Measurements from ENCODE around the gene WIPF1.

Gene WIPF1

DNA sequence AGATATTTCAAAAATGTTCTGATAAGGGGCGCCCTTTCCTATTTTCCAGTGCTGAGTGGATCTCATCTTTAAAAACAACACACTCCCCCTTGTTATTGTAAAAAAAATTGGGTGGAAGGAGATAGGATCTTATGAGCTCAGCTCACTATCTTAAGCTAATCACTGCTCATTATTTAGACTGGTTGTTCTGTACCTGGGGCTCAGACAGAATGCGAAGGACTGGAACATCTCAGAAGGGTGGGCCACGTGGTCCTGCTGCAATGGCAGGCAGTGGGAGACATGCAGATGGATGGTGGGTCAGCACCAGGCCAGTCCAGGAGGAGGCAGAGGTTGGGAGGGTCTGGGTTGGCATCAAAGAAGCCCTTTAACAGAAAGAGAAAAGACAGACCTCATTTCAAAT lies 62.5 kb downstream of the WIPF1 start:
- Histone ChIP-seq H3K4me2 (ENCODE audit: low read depth, low read length) (no peak overlapping the region), H3K9ac (ENCODE audit: low read length) (no peak overlapping the region), H4K20me1 (ENCODE audit: insufficient read depth, low read length) (no peaks in the 10 kb centered on the region), H3K79me2 (ENCODE audit: low read length) (no peaks in the 10 kb centered on the region), H3K9me3 (replicated peaks; ENCODE audit: insufficient read depth, low read length) (no peaks in the 10 kb centered on the region), H3K36me3 (replicated peaks; ENCODE audit: insufficient read depth, low read length) (no peaks in the 10 kb centered on the region), H3K9me2 (replicated peaks; ENCODE audit: insufficient read depth, low read length) (no peaks in the 10 kb centered on the region), H2AFZ (ENCODE audit: low read length) (no peak overlapping the region), H3K4me3 (ENCODE audit: low read length) (no peak overlapping the region), H3K27me3 (replicated peaks; ENCODE audit: insufficient read depth, low read length) (0 out of 2 replicates have a peak, but pooled peaks cover 8% of the 10 kb centered on the region), H3F3A (ENCODE audit: insufficient read depth, low read length) (peaks cover 8% of the 10 kb centered on the region), H3K4me1 (ENCODE audit: low read length) (peaks cover 13% of the 10 kb centered on the region; the same call in 1 of the 2 replicates), H3K27ac (ENCODE audit: low read length) (no peak overlapping the region)
- TF ChIP-seq EZH2phosphoT487 (IDR thresholded peaks at IDR 0.05; ENCODE audit: low read length), result no peak
- TF ChIP-seq EZH2 (optimal IDR thresholded peaks at IDR 0.05; ENCODE audit: low read depth, low read length), result no peak
- TF ChIP-seq, protein P1, sequence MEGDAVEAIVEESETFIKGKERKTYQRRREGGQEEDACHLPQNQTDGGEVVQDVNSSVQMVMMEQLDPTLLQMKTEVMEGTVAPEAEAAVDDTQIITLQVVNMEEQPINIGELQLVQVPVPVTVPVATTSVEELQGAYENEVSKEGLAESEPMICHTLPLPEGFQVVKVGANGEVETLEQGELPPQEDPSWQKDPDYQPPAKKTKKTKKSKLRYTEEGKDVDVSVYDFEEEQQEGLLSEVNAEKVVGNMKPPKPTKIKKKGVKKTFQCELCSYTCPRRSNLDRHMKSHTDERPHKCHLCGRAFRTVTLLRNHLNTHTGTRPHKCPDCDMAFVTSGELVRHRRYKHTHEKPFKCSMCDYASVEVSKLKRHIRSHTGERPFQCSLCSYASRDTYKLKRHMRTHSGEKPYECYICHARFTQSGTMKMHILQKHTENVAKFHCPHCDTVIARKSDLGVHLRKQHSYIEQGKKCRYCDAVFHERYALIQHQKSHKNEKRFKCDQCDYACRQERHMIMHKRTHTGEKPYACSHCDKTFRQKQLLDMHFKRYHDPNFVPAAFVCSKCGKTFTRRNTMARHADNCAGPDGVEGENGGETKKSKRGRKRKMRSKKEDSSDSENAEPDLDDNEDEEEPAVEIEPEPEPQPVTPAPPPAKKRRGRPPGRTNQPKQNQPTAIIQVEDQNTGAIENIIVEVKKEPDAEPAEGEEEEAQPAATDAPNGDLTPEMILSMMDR (IDR thresholded peaks at IDR 0.05; ENCODE audit: low read length), result no peak
- DNase-seq, result no peak

DNA sequence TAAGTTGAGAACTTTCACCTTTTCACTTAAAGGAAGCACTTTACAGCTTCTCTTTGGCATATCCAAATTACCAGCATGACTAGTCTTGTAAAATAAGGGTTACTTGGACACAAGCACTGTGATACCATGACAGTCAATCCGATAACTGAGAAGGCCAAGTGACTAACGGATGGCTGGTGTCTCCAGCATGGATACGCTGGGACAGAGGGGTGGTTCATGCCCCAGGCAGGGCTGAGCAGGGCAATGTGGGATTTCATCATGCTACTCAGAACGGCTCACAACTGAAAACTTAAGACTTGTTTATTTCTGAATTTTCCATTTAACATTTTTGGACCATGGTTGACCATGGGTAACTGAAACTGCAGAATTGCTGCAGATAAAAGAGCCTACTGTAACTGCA lies 67.7 kb downstream of the WIPF1 start:
- no peaks in the 10 kb centered on the region for H3K4me1 ChIP-seq (ENCODE audit: low read length)
- H3K4me2 ChIP-seq (ENCODE audit: low read depth, low read length), result no peak overlapping the region
- no peak overlapping the region for H3K9ac ChIP-seq (ENCODE audit: low read length)
- TF ChIP-seq EZH2phosphoT487 (IDR thresholded peaks at IDR 0.05; ENCODE audit: low read length) (no peak), EZH2 (optimal IDR thresholded peaks at IDR 0.05; ENCODE audit: low read depth, low read length) (no peak)
- TF ChIP-seq, protein P1 (IDR thresholded peaks at IDR 0.05; ENCODE audit: low read length), result no peak
- no peak overlapping the region for H3K27ac ChIP-seq (ENCODE audit: low read length)
- H3K27me3 ChIP-seq (replicated peaks; ENCODE audit: insufficient read depth, low read length), result 0 out of 2 replicates have a peak, but pooled peaks cover under 1% of the 10 kb centered on the region
- no peaks in the 10 kb centered on the region for H3K9me3 ChIP-seq (replicated peaks; ENCODE audit: insufficient read depth, low read length)
- H4K20me1 ChIP-seq (ENCODE audit: insufficient read depth, low read length), result no peaks in the 10 kb centered on the region
- no peak overlapping the region for H2AFZ ChIP-seq (ENCODE audit: low read length)
- no peaks in the 10 kb centered on the region for H3K36me3 ChIP-seq (replicated peaks; ENCODE audit: insufficient read depth, low read length)
- no peaks in the 10 kb centered on the region for H3F3A ChIP-seq (ENCODE audit: insufficient read depth, low read length)
- DNase-seq, result no peak
- no peaks in the 10 kb centered on the region for H3K9me2 ChIP-seq (replicated peaks; ENCODE audit: insufficient read depth, low read length)
- H3K4me3 ChIP-seq (ENCODE audit: low read length), result no peak overlapping the region
- no peaks in the 10 kb centered on the region for H3K79me2 ChIP-seq (ENCODE audit: low read length)

DNA sequence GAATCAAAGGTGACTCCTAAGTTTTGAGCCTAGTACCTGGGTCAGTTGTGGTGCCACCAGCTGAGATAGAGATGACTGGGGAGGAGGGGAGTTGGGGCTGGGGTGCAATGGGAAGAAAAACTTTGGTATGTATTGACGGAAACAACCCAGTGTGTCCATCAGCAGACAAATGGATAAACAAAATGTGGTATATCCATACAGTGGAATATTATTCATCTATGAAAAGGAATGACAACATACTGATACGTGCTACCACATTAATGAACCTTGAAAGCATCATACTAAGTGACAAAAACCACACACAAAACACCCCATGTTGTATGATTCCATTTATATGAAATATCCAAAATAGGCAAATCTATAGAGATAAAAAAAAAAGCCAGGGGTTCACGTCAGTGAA lies 69.6 kb downstream of the WIPF1 start:
- no peak overlapping the region for H3K4me2 ChIP-seq (ENCODE audit: low read depth, low read length)
- no peaks in the 10 kb centered on the region for H3K27me3 ChIP-seq (replicated peaks; ENCODE audit: insufficient read depth, low read length)
- H3K9me3 ChIP-seq (replicated peaks; ENCODE audit: insufficient read depth, low read length), result no peaks in the 10 kb centered on the region
- no peak for TF ChIP-seq EZH2 (optimal IDR thresholded peaks at IDR 0.05; ENCODE audit: low read depth, low read length)
- TF ChIP-seq, protein P1 (IDR thresholded peaks at IDR 0.05; ENCODE audit: low read length), result no peak
- no peak for TF ChIP-seq EZH2phosphoT487 (IDR thresholded peaks at IDR 0.05; ENCODE audit: low read length)
- no peak overlapping the region for H3K27ac ChIP-seq (ENCODE audit: low read length)
- no peaks in the 10 kb centered on the region for H3K4me1 ChIP-seq (ENCODE audit: low read length)
- H3K9me2 ChIP-seq (replicated peaks; ENCODE audit: insufficient read depth, low read length), result no peaks in the 10 kb centered on the region
- H3K79me2 ChIP-seq (ENCODE audit: low read length), result no peaks in the 10 kb centered on the region
- H3K9ac ChIP-seq (ENCODE audit: low read length), result no peak overlapping the region
- no peak overlapping the region for H3K4me3 ChIP-seq (ENCODE audit: low read length)
- no peak overlapping the region for H2AFZ ChIP-seq (ENCODE audit: low read length)
- H3K36me3 ChIP-seq (replicated peaks; ENCODE audit: insufficient read depth, low read length), result no peaks in the 10 kb centered on the region
- no peaks in the 10 kb centered on the region for H4K20me1 ChIP-seq (ENCODE audit: insufficient read depth, low read length)
- no peak for DNase-seq
- no peaks in the 10 kb centered on the region for H3F3A ChIP-seq (ENCODE audit: insufficient read depth, low read length)

Data from MM.1S (cell line).